Occipital lobe (tissue), 2 donors: ENCODE data around the gene SOSTDC1. TPM values are rescaled to one million over a fixed set of nuclear protein-coding genes. Genes with fewer than 3 reads are reported as not detected.
"Not testable (repeated sequence)": the region's sequence is repeated elsewhere in the genome, so short reads cannot be mapped to it uniquely, and the experiment has no call there.

ENCODE experiments used
- DNase-seq: peaks from one replicate; lab custom pipeline; 2025; lab: John Stamatoyannopoulos, UW
- total RNA-seq: library from RNA; depleted of rRNA; stranded (reverse); fragments of >200 nt; gene quantifications from one replicate; pipeline ENCODE4 v1.2.3, GENCODE V29; 2014

Gene SOSTDC1
- 12.6 TPM for total RNA-seq

GRCh38 chr7:16465469-16466361 lies at the start of gene SOSTDC1:
TSS of gene SOSTDC1 (minus strand) at chr7:16465738. CDS start at chr7:16465668, 70 bp downstream.
- no peak for DNase-seq

GRCh38 chr7:16514729-16515128 lies 49.2 kb upstream of the SOSTDC1 start:
- DNase-seq = no peak

GRCh38 chr7:16514271-16514670 lies 48.7 kb upstream of the SOSTDC1 start:
- DNase-seq = no peak

- DNase-seq = no peak
These were observed 46.6 kb upstream of the SOSTDC1 start for GRCh38 chr7:16512097-16512496.

- DNase-seq = no peak
These were observed 45.8 kb upstream of the SOSTDC1 start for GRCh38 chr7:16511314-16511713.

- DNase-seq = no peak
These were observed 44.3 kb upstream of the SOSTDC1 start for GRCh38 chr7:16509829-16510228.

- DNase-seq = not testable (repeated sequence)
These were observed 40.9 kb upstream of the SOSTDC1 start for GRCh38 chr7:16506422-16506821.

- no peak for DNase-seq
These were observed 38.5 kb upstream of the SOSTDC1 start for GRCh38 chr7:16504019-16504418.

GRCh38 chr7:16502303-16502702 lies 36.8 kb upstream of the SOSTDC1 start:
- DNase-seq = no peak

- no peak for DNase-seq
These were observed 32.6 kb upstream of the SOSTDC1 start for GRCh38 chr7:16498122-16498521.

GRCh38 chr7:16494955-16495719 lies 29.6 kb upstream of the SOSTDC1 start:
- DNase-seq = no peak

GRCh38 chr7:16494551-16494950 lies 29.0 kb upstream of the SOSTDC1 start:
- no peak for DNase-seq

- DNase-seq = no peak
These were observed 27.7 kb upstream of the SOSTDC1 start for GRCh38 chr7:16493266-16493665.

GRCh38 chr7:16492513-16493062 lies 27.1 kb upstream of the SOSTDC1 start:
- DNase-seq = no peak

- no peak for DNase-seq
These were observed 25.6 kb upstream of the SOSTDC1 start for GRCh38 chr7:16491148-16491547.

- DNase-seq = no peak
These were observed 19.1 kb upstream of the SOSTDC1 start for GRCh38 chr7:16484453-16485158.

GRCh38 chr7:16479591-16479990 lies 14.1 kb upstream of the SOSTDC1 start:
- no peak for DNase-seq

- no peak for DNase-seq
These were observed 13.6 kb upstream of the SOSTDC1 start for GRCh38 chr7:16479161-16479560.

- no peak for DNase-seq
These were observed 6.4 kb upstream of the SOSTDC1 start for GRCh38 chr7:16471933-16472332.

- DNase-seq = no peak
These were observed 1.4 kb downstream of the SOSTDC1 start for GRCh38 chr7:16463949-16464715.

- DNase-seq = no peak
These were observed 2.0 kb downstream of the SOSTDC1 start for GRCh38 chr7:16463520-16463919.
